Smooth muscle cell of the brain vasculature (primary cell): ENCODE results near the gene ACP3.

Experiments
- DNase-seq: peaks from one replicate; pipeline ENCODE4 v3.0.0-alpha.2; 2012; ENCODE audit warnings: low read depth, low spot score

The ACP3 gene

GRCh38 chr3:132315851-132316250 is 1.4 kb upstream of the ACP3 start:
- no peak for DNase-seq

- DNase-seq, result no peak
Observed at GRCh38 chr3:132318451-132318850, 1.2 kb downstream of the ACP3 start.

- no peak for DNase-seq
Observed at GRCh38 chr3:132321304-132321703, 4.1 kb downstream of the ACP3 start.

- no peak for DNase-seq
Observed at GRCh38 chr3:132325103-132325606, 7.9 kb downstream of the ACP3 start.

- DNase-seq, result no peak
Observed at GRCh38 chr3:132325634-132326033, 8.4 kb downstream of the ACP3 start.

- DNase-seq, result no peak
Observed at GRCh38 chr3:132326251-132326650, 9.0 kb downstream of the ACP3 start.

GRCh38 chr3:132332082-132332481 is 14.9 kb downstream of the ACP3 start:
- DNase-seq, result no peak

GRCh38 chr3:132332508-132332907 is 15.3 kb downstream of the ACP3 start:
- no peak for DNase-seq

- no peak for DNase-seq
Observed at GRCh38 chr3:132341746-132342145, 24.5 kb downstream of the ACP3 start.

GRCh38 chr3:132342183-132342582 is 25.0 kb downstream of the ACP3 start:
- DNase-seq, result no peak

GRCh38 chr3:132342610-132343009 is 25.4 kb downstream of the ACP3 start:
- no peak for DNase-seq

- DNase-seq, result peak; percentile 37
Observed at GRCh38 chr3:132343018-132343612, 25.9 kb downstream of the ACP3 start.

GRCh38 chr3:132344666-132345280 is 27.6 kb downstream of the ACP3 start:
- no peak for DNase-seq

GRCh38 chr3:132346841-132347736 is 29.9 kb downstream of the ACP3 start:
- DNase-seq, result no peak

GRCh38 chr3:132347811-132348210 is 30.6 kb downstream of the ACP3 start:
- no peak for DNase-seq

GRCh38 chr3:132348531-132348930 is 31.3 kb downstream of the ACP3 start:
- DNase-seq, result no peak

GRCh38 chr3:132350814-132351213 is 33.6 kb downstream of the ACP3 start:
- DNase-seq, result no peak

- DNase-seq, result no peak
Observed at GRCh38 chr3:132351222-132351806, 34.1 kb downstream of the ACP3 start.

GRCh38 chr3:132352556-132353143 is 35.4 kb downstream of the ACP3 start:
- peak; percentile 28 for DNase-seq

- no peak for DNase-seq
Observed at GRCh38 chr3:132354916-132355702, 37.9 kb downstream of the ACP3 start.

- DNase-seq, result no peak
Observed at GRCh38 chr3:132356568-132356967, 39.4 kb downstream of the ACP3 start.
